Inferior parietal cortex (tissue), 1 donor: ENCODE results near the gene ALKBH7.

Experiments
- DNase-seq: peaks from one replicate; pipeline ENCODE4 v3.0.0-alpha.2; 2016; ENCODE audit errors: extremely low spot score

ALKBH7 gene

GRCh38 chr19:6424195-6424938 lies 51.8 kb downstream of the ALKBH7 start, which contains the start of gene KHSRP:
Gene KHSRP (minus strand): TSS chr19:6424811. CDS start chr19:6424701, 110 bp downstream.
- DNase-seq: no peak
